ENCODE measurements around the gene FNDC3B. TPM values are rescaled to one million over a fixed set of nuclear protein-coding genes. Genes with fewer than 3 reads are reported as not detected.

The FNDC3B gene
- total and polyA plus RNA-seq, 2 donors (not counting 3 experiments of a cell fraction or from before 2014, with no cell fraction given) = 91.6 to 295 TPM

GRCh38 chr3:172186607-172187006, 147.2 kb downstream of the FNDC3B start:
- Histone ChIP-seq H4K20me1 (replicated peaks; ENCODE audit: control insufficient read depth, extremely low read depth, insufficient read depth, low read length) (peaks cover 2% of the 10 kb centered on the region), H3K4me3 (replicated peaks in 1 of 3; ENCODE audit: insufficient read depth in 1 of 3, low read depth in 1 of 3, low read length in 3 of 3) (no peak overlapping the region), H3K27ac (ENCODE audit: insufficient read depth, low read depth, low read length) (no peak overlapping the region), H3K4me2 (ENCODE audit: insufficient read depth, low read length) (no peak overlapping the region), H3K36me3 (ENCODE audit: control insufficient read depth in 2 of 2, extremely low read depth in 1 of 2, insufficient read depth in 2 of 2, low read length in 2 of 2) (peaks cover 3 to 5% of the 10 kb centered on the region in 2 experiments), H2AFZ (ENCODE audit: low read depth, low read length) (no peak overlapping the region), H3K79me2 (ENCODE audit: control insufficient read depth, insufficient read depth, low read length) (peaks cover 79% of the 10 kb centered on the region), H3K4me1 (ENCODE audit: control insufficient read depth, extremely low read depth, insufficient read depth, low read length) (peaks cover 14% of the 10 kb centered on the region), H3K27me3 (ENCODE audit: control insufficient read depth in 2 of 2, insufficient read depth in 2 of 2, low read length in 2 of 2) (no peaks in the 10 kb centered on the region), H3K9me3 (replicated peaks; ENCODE audit: control insufficient read depth, insufficient read depth, low read length) (no peaks in the 10 kb centered on the region), H3K9me1 (replicated peaks; ENCODE audit: control insufficient read depth, extremely low read depth, insufficient read depth, low read length) (no peaks in the 10 kb centered on the region), H3K9ac (replicated peaks; ENCODE audit: extremely low read depth, insufficient read depth, low read length) (no peak overlapping the region)
- TF ChIP-seq MYC (IDR thresholded peaks at IDR 0.05; ENCODE audit: low read depth, low read length) (no peak), POLR2A (IDR thresholded peaks at IDR 0.05; ENCODE audit: low read depth, low read length) (no peak), JUN (IDR thresholded peaks at IDR 0.05; ENCODE audit: borderline replicate concordance, insufficient read depth, insufficient read length, low read depth) (no peak), EZH2 (IDR thresholded peaks at IDR 0.05; ENCODE audit: borderline replicate concordance, low read depth, low read length, severe bottlenecking) (no peak), POLR2AphosphoS5 (IDR thresholded peaks at IDR 0.05; ENCODE audit: insufficient read depth, low read depth, low read length) (no peak), FOS (IDR thresholded peaks at IDR 0.05; ENCODE audit: borderline replicate concordance, insufficient read depth, low read length) (no peak), CTCF (IDR thresholded peaks at IDR 0.05; ENCODE audit: extremely low read depth in 1 of 2, insufficient read depth in 1 of 2, low read depth in 1 of 2, low read length in 2 of 2) (no peak), MAX (IDR thresholded peaks at IDR 0.05; ENCODE audit: insufficient read depth, insufficient read length) (no peak), GATA2 (IDR thresholded peaks at IDR 0.05; ENCODE audit: insufficient read depth, insufficient read length, low read depth, low read length) (no peak)
- intact Hi-C loops (cut with micrococcal nuclease) (loop anchor here (2.0 kb wide), 1 partner anchor 14 kb away; no protein-coding TSS in a partner anchor), dilution Hi-C loops (cut with MboI; ENCODE audit: extremely low pct_ligation_motif_present, low sequenced_read_pairs) (no loop called here)
- ChIA-PET CTCF (interaction anchor here (1.2 to 1.7 kb wide), 3 partner anchors 9 to 146 kb away, joined by 3 to 7 read pairs (median 3); no protein-coding TSS in a partner anchor), POLR2A (no interaction called here)
- DNase-seq (ENCODE audit: low read depth, low spot score) = no peak
- FAIRE-seq = no peak
- no TSS peak for BruUV-seq (replicated peaks)
